ENCODE data around the gene SELENOS. TPM values are rescaled to one million over a fixed set of nuclear protein-coding genes. Genes with fewer than 3 reads are reported as not detected.

Gene SELENOS
- polyA plus RNA-seq, 2 donors = 50.4 to 74.4 TPM

GRCh38 chr15:101320501-101321052, 43.3 kb upstream of the SELENOS start:
- Histone ChIP-seq H3K4me1 (ENCODE audit: control insufficient read depth in 2 of 2, insufficient read depth in 2 of 2, low read length in 1 of 2) (peaks cover 3 to 10% of the 10 kb centered on the region in 2 donors), H3K36me3 (ENCODE audit: control insufficient read depth in 2 of 2, insufficient read depth in 2 of 2, low read length in 1 of 2) (peaks cover 3 to 4% of the 10 kb centered on the region in 2 donors), H3K27ac (ENCODE audit: low read depth in 2 of 2, low read length in 1 of 2) (no peak overlapping the region), H3K27me3 (ENCODE audit: control insufficient read depth in 1 of 2, insufficient read depth in 2 of 2, low read length in 2 of 2) (no peaks in the 10 kb centered on the region), H3K9me3 (ENCODE audit: control insufficient read depth in 2 of 2, insufficient read depth in 1 of 2, low read depth in 1 of 2, low read length in 1 of 2) (no peaks in the 10 kb centered on the region), H3K4me3 (ENCODE audit: low read depth in 1 of 2, low read length in 2 of 2) (no peak overlapping the region)
- WGBS, 2 donors = 59 to 64% methylated on average over 21 of the region's 21 CpGs

DNA sequence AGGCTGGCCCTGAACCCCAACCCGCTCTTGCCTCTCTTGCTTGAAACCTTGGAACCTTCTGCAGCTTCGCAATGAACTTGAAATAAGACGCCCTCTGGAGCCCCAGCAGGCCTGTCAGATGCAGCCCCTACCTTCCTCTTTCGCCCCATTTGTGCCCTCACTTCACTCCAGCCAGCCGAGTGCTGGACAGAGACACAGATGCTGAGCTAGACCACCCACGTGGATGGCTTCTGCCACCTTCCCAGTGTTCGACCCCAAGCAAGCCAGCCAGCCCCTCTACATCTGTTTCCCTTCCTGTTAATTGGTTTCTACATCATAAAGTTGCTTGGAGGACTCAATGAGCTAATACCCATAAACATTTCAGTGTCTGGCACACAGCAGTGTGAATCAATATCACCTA, 41.6 kb upstream of the SELENOS start:
- H3K4me1 ChIP-seq (ENCODE audit: control insufficient read depth in 2 of 2, insufficient read depth in 2 of 2, low read length in 1 of 2) = peaks cover 4 to 11% of the 10 kb centered on the region in 2 donors
- no peaks in the 10 kb centered on the region for H3K9me3 ChIP-seq (ENCODE audit: control insufficient read depth in 2 of 2, insufficient read depth in 1 of 2, low read depth in 1 of 2, low read length in 1 of 2)
- no peak overlapping the region for H3K4me3 ChIP-seq (ENCODE audit: low read depth in 1 of 2, low read length in 2 of 2)
- peaks cover 0 to 3% of the 10 kb centered on the region in 2 donors for H3K36me3 ChIP-seq (ENCODE audit: control insufficient read depth in 2 of 2, insufficient read depth in 2 of 2, low read length in 1 of 2)
- no peaks in the 10 kb centered on the region for H3K27me3 ChIP-seq (ENCODE audit: control insufficient read depth in 1 of 2, insufficient read depth in 2 of 2, low read length in 2 of 2)
- WGBS, 2 donors = 60 to 64% methylated on average over 7 of the region's 7 CpGs
- H3K27ac ChIP-seq (ENCODE audit: low read depth in 2 of 2, low read length in 1 of 2) = peak overlapping the region in 1 of 2 donors; percentile 77

DNA sequence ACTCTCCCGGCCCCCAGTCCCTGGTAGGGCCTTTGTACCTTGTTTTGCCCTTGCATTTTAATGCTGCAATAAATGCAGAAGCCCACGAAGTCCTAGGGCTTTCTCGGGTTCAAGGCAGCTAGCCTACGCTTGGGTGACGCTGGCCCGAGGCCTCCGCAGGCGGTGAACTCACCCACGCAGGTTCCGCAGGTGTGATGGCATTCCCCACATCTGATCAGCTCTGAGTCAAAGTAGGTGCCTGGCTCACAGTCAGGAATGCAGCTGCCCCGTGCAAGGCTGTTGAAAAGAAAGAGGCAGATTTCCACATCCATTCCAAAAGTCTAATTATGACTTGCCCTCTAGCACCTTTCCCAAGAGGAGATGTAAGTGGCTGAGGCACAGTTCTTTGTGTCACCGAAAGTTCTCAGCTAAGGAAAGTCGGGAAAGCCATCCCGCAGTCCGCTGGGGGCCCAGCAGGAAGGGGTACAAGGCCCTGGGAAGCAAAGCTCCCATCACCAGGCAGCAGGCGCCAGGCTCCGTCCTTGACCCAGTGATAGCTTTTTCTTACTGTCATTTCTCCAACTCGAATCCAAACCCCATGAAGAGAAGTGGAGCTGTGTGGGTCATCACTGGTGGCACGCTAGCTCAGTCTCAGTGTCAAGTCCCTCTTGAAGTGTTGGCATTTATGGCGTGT, 41.0 kb upstream of the SELENOS start:
- no peaks in the 10 kb centered on the region for H3K9me3 ChIP-seq (ENCODE audit: control insufficient read depth in 2 of 2, insufficient read depth in 1 of 2, low read depth in 1 of 2, low read length in 1 of 2)
- WGBS, 2 donors = 61 to 78% methylated on average over 20 of the region's 20 CpGs
- no peak overlapping the region for H3K4me3 ChIP-seq (ENCODE audit: low read depth in 1 of 2, low read length in 2 of 2)
- H3K27ac ChIP-seq (ENCODE audit: low read depth in 2 of 2, low read length in 1 of 2) = peak overlapping the region; percentile 14 to 77
- peaks cover 0 to 3% of the 10 kb centered on the region in 2 donors for H3K36me3 ChIP-seq (ENCODE audit: control insufficient read depth in 2 of 2, insufficient read depth in 2 of 2, low read length in 1 of 2)
- peaks cover 4 to 11% of the 10 kb centered on the region in 2 donors for H3K4me1 ChIP-seq (ENCODE audit: control insufficient read depth in 2 of 2, insufficient read depth in 2 of 2, low read length in 1 of 2)
- H3K27me3 ChIP-seq (ENCODE audit: control insufficient read depth in 1 of 2, insufficient read depth in 2 of 2, low read length in 2 of 2) = no peaks in the 10 kb centered on the region

DNA sequence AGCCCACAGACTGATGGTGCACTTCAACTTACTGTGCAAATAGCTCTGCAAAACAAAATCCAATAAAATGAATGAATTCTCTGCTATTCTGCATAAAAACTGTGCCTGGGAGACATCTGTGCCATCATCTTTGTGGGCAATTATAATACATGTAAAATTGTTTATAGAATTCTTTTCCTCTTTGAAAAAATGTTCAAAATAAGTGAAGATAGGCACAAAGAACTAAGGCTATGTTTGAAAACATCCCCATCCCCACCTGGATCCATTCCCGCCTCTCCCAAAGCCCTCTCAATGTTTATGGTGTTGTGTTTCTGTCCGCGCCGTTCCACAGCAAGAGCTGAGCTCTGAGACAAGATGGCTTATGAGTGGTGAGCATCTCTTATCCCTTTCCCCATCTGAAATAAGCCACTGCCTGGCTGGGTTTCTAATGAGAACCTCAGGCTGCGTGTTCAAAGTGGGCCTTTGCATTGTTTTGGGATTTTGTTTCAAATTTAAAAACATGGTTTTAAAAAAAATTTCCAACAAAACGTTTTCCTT, 40.1 kb upstream of the SELENOS start:
- Histone ChIP-seq H3K4me1 (ENCODE audit: control insufficient read depth in 2 of 2, insufficient read depth in 2 of 2, low read length in 1 of 2) (peaks cover 4 to 11% of the 10 kb centered on the region in 2 donors), H3K36me3 (ENCODE audit: control insufficient read depth in 2 of 2, insufficient read depth in 2 of 2, low read length in 1 of 2) (peaks cover 0 to 3% of the 10 kb centered on the region in 2 donors), H3K27me3 (ENCODE audit: control insufficient read depth in 1 of 2, insufficient read depth in 2 of 2, low read length in 2 of 2) (no peaks in the 10 kb centered on the region), H3K27ac (ENCODE audit: low read depth in 2 of 2, low read length in 1 of 2) (peak overlapping the region; percentile 19 to 58), H3K9me3 (ENCODE audit: control insufficient read depth in 2 of 2, insufficient read depth in 1 of 2, low read depth in 1 of 2, low read length in 1 of 2) (no peaks in the 10 kb centered on the region), H3K4me3 (ENCODE audit: low read depth in 1 of 2, low read length in 2 of 2) (no peak overlapping the region)
- 82 to 83% methylated on average over 6 of the region's 6 CpGs for WGBS, 2 donors

- Histone ChIP-seq H3K4me1 (ENCODE audit: control insufficient read depth in 2 of 2, insufficient read depth in 2 of 2, low read length in 1 of 2) (peaks cover 4 to 11% of the 10 kb centered on the region in 2 donors), H3K27me3 (ENCODE audit: control insufficient read depth in 1 of 2, insufficient read depth in 2 of 2, low read length in 2 of 2) (no peaks in the 10 kb centered on the region), H3K27ac (ENCODE audit: low read depth in 2 of 2, low read length in 1 of 2) (no peak overlapping the region), H3K36me3 (ENCODE audit: control insufficient read depth in 2 of 2, insufficient read depth in 2 of 2, low read length in 1 of 2) (peaks cover 0 to 3% of the 10 kb centered on the region in 2 donors), H3K9me3 (ENCODE audit: control insufficient read depth in 2 of 2, insufficient read depth in 1 of 2, low read depth in 1 of 2, low read length in 1 of 2) (no peaks in the 10 kb centered on the region), H3K4me3 (ENCODE audit: low read depth in 1 of 2, low read length in 2 of 2) (no peak overlapping the region)
- 73 to 79% methylated on average over 5 of the region's 5 CpGs for WGBS, 2 donors
These were observed 39.2 kb upstream of the SELENOS start for GRCh38 chr15:101316529-101316928.

- 80 to 90% methylated on average over 10 of the region's 10 CpGs for WGBS, 2 donors
- peaks cover 0 to 3% of the 10 kb centered on the region in 2 donors for H3K36me3 ChIP-seq (ENCODE audit: control insufficient read depth in 2 of 2, insufficient read depth in 2 of 2, low read length in 1 of 2)
- H3K27ac ChIP-seq (ENCODE audit: low read depth in 2 of 2, low read length in 1 of 2) = no peak overlapping the region
- H3K9me3 ChIP-seq (ENCODE audit: control insufficient read depth in 2 of 2, insufficient read depth in 1 of 2, low read depth in 1 of 2, low read length in 1 of 2) = no peaks in the 10 kb centered on the region
- H3K4me3 ChIP-seq (ENCODE audit: low read depth in 1 of 2, low read length in 2 of 2) = no peak overlapping the region
- H3K4me1 ChIP-seq (ENCODE audit: control insufficient read depth in 2 of 2, insufficient read depth in 2 of 2, low read length in 1 of 2) = peaks cover 4 to 11% of the 10 kb centered on the region in 2 donors
- no peaks in the 10 kb centered on the region for H3K27me3 ChIP-seq (ENCODE audit: control insufficient read depth in 1 of 2, insufficient read depth in 2 of 2, low read length in 2 of 2)
These were observed 38.5 kb upstream of the SELENOS start for GRCh38 chr15:101315736-101316135.

DNA sequence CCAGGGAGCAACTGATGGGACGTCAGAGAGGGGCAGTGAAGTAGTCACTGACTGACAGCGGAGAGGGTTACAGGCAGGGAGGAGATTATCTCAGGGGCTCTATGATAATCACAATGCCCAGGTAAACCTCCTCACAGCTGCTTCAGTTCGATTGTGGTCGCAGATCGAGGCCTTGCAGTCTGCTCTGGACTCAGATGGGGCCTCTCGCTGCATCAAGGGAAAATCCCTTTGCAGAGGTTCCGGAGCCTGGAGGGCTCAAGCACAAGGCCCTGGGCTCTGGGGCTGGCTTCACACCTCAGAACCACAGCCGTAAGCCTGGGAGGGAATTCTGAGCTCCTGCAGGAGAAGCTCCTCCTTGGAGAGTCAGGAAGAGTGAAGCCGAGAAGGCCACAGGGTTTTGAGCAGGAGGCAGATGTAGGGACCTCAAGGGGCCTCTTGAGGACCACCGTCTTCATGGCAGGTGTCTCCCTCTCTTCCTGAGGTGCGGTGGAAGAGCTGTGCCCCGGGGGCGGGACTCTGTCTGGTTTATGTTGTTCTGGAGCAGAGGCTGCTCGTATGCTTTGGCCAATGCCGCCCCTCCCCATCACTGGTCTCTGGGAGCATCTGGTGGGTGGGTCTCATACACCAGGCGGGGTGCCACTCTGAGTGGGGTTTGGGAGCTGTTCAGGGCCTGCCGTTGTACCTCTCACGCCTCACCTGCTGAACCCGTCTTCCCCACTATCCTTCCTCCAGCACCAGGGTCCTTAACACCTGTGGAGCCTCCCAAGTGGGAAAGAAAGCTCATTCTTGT, 37.2 kb upstream of the SELENOS start:
- H3K27ac ChIP-seq (ENCODE audit: low read depth in 2 of 2, low read length in 1 of 2) = no peak overlapping the region
- H3K9me3 ChIP-seq (ENCODE audit: control insufficient read depth in 2 of 2, insufficient read depth in 1 of 2, low read depth in 1 of 2, low read length in 1 of 2) = no peaks in the 10 kb centered on the region
- peaks cover 4 to 11% of the 10 kb centered on the region in 2 donors for H3K4me1 ChIP-seq (ENCODE audit: control insufficient read depth in 2 of 2, insufficient read depth in 2 of 2, low read length in 1 of 2)
- no peak overlapping the region for H3K4me3 ChIP-seq (ENCODE audit: low read depth in 1 of 2, low read length in 2 of 2)
- peaks cover 0 to 2% of the 10 kb centered on the region in 2 donors for H3K36me3 ChIP-seq (ENCODE audit: control insufficient read depth in 2 of 2, insufficient read depth in 2 of 2, low read length in 1 of 2)
- 85 to 86% methylated on average over 19 of the region's 19 CpGs for WGBS, 2 donors
- no peaks in the 10 kb centered on the region for H3K27me3 ChIP-seq (ENCODE audit: control insufficient read depth in 1 of 2, insufficient read depth in 2 of 2, low read length in 2 of 2)

DNA sequence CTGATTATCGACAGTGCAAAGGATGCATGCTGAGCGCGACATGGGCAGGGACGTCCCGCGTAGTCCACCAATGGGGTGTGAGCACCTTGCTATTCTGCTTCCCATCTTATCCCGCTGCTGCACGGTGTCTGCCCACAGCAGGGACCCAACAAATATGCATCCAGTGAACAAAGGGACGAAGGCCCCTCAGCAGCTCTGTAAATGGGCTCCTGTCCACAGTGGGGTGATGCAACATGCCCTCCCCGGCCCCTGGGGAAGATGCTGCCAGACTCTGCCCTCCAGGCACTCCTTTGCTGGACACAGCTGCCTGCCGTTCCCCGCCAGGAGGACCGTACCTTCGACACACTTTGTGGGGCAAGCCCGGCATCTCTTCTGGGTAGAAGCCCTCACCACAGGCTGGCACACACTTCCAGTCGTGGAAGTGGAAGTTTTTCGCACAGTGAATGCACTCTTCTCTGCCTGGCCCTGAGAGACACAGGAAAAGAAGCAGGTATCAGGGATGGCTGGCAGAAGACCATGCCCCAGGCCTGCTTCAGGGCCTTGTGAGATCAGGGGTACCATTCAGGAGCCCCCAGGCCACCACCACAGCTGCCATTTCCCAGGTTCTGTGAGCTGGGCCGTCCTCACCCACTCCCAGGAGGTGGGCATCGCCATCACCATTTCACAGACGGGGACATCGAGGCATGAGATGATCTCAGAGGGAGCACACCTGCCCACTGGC, 35.9 kb upstream of the SELENOS start:
- Histone ChIP-seq H3K27ac (ENCODE audit: low read depth in 2 of 2, low read length in 1 of 2) (no peak overlapping the region), H3K4me3 (ENCODE audit: low read depth in 1 of 2, low read length in 2 of 2) (no peak overlapping the region), H3K36me3 (ENCODE audit: control insufficient read depth in 2 of 2, insufficient read depth in 2 of 2, low read length in 1 of 2) (no peaks in the 10 kb centered on the region), H3K4me1 (ENCODE audit: control insufficient read depth in 2 of 2, insufficient read depth in 2 of 2, low read length in 1 of 2) (peaks cover 2 to 5% of the 10 kb centered on the region in 2 donors), H3K9me3 (ENCODE audit: control insufficient read depth in 2 of 2, insufficient read depth in 1 of 2, low read depth in 1 of 2, low read length in 1 of 2) (no peaks in the 10 kb centered on the region), H3K27me3 (ENCODE audit: control insufficient read depth in 1 of 2, insufficient read depth in 2 of 2, low read length in 2 of 2) (no peaks in the 10 kb centered on the region)
- 89 to 90% methylated on average over 20 to 21 of the region's 21 CpGs for WGBS, 2 donors

GRCh38 chr15:101310508-101310907, 33.2 kb upstream of the SELENOS start:
- Histone ChIP-seq H3K9me3 (ENCODE audit: control insufficient read depth in 2 of 2, insufficient read depth in 1 of 2, low read depth in 1 of 2, low read length in 1 of 2) (no peaks in the 10 kb centered on the region), H3K27me3 (ENCODE audit: control insufficient read depth in 1 of 2, insufficient read depth in 2 of 2, low read length in 2 of 2) (no peaks in the 10 kb centered on the region)
- WGBS, 2 donors = 91 to 94% methylated on average over 7 of the region's 7 CpGs

More at GRCh38 chr15:101310508-101310907, 33.2 kb upstream of the SELENOS start:
- H3K36me3 ChIP-seq (ENCODE audit: control insufficient read depth in 2 of 2, insufficient read depth in 2 of 2, low read length in 1 of 2) = no peaks in the 10 kb centered on the region
- H3K4me3 ChIP-seq (ENCODE audit: low read depth in 1 of 2, low read length in 2 of 2) = no peak overlapping the region
- peaks cover under 1% of the 10 kb centered on the region in 2 donors for H3K4me1 ChIP-seq (ENCODE audit: control insufficient read depth in 2 of 2, insufficient read depth in 2 of 2, low read length in 1 of 2)
- no peak overlapping the region for H3K27ac ChIP-seq (ENCODE audit: low read depth in 2 of 2, low read length in 1 of 2)
